Measurements from ENCODE around the gene OXT. TPM values are rescaled to one million over a fixed set of nuclear protein-coding genes. Genes with fewer than 3 reads are reported as not detected.

The OXT gene
- total RNA-seq, 2 donors from 2014 or later = not detected

GRCh38 chr20:3111507-3111906 lies 40.1 kb downstream of the OXT start:
- Histone ChIP-seq H3K27ac (no peak overlapping the region), H3K4me3 (no peak overlapping the region), H3K36me3 (replicated peaks in 1 of 2; ENCODE audit: insufficient read depth in 1 of 2, low read depth in 2 of 2) (peaks cover 0 to 2% of the 10 kb centered on the region in 2 donors), H3K27me3 (no peaks in the 10 kb centered on the region), H3K9me3 (no peaks in the 10 kb centered on the region), H3K4me1 (no peaks in the 10 kb centered on the region)
- no peak for ATAC-seq
- TF ChIP-seq CTCF (IDR thresholded peaks at IDR 0.05) (no peak), POLR2A (IDR thresholded peaks at IDR 0.05) (no peak)
- intact Hi-C loops (cut with DNase I) = loop anchor here (10.0 kb wide), 1 partner anchor 57 kb away; no protein-coding TSS in a partner anchor
- 89 to 90% methylated on average over 7 of the region's 7 CpGs for WGBS, 2 donors
- DNase-seq = no peak

GRCh38 chr20:3111995-3112394 lies 40.6 kb downstream of the OXT start:
- H3K4me3 ChIP-seq = no peak overlapping the region
- intact Hi-C loops (cut with DNase I) = loop anchor here (10.0 kb wide), 1 partner anchor 57 kb away; no protein-coding TSS in a partner anchor

GRCh38 chr20:3115190-3116107 lies 44.0 kb downstream of the OXT start:
- Histone ChIP-seq H3K27me3 (no peaks in the 10 kb centered on the region), H3K4me1 (peaks cover 7% of the 10 kb centered on the region), H3K4me3 (no peak overlapping the region), H3K27ac (no peak overlapping the region), H3K9me3 (no peaks in the 10 kb centered on the region), H3K36me3 (replicated peaks in 1 of 2; ENCODE audit: insufficient read depth in 1 of 2, low read depth in 2 of 2) (no peaks in the 10 kb centered on the region)
- DNase-seq = peak; percentile 20 to 51 (median 41)
- TF ChIP-seq CTCF (IDR thresholded peaks at IDR 0.05) (peak; percentile 31 to 82 (median 64)), POLR2A (IDR thresholded peaks at IDR 0.05) (no peak)
- intact Hi-C loops (cut with DNase I) = loop anchor here (10.0 kb wide), 1 partner anchor 61 kb away; no protein-coding TSS in a partner anchor
- WGBS, 2 donors = 45 to 48% methylated on average over 25 to 30 of the region's 30 CpGs
- ATAC-seq = peak; percentile 60

More at GRCh38 chr20:3111995-3112394, 40.6 kb downstream of the OXT start:
- Histone ChIP-seq H3K36me3 (replicated peaks in 1 of 2; ENCODE audit: insufficient read depth in 1 of 2, low read depth in 2 of 2) (peaks cover 0 to 2% of the 10 kb centered on the region in 2 donors), H3K9me3 (no peaks in the 10 kb centered on the region), H3K27me3 (no peaks in the 10 kb centered on the region), H3K27ac (no peak overlapping the region), H3K4me1 (no peaks in the 10 kb centered on the region)
- 95 to 96% methylated on average over 2 of the region's 2 CpGs for WGBS, 2 donors
- no peak for TF ChIP-seq CTCF (IDR thresholded peaks at IDR 0.05)
- TF ChIP-seq POLR2A (IDR thresholded peaks at IDR 0.05) = no peak
- DNase-seq = no peak
- ATAC-seq = no peak

GRCh38 chr20:3116341-3116740 lies 44.9 kb downstream of the OXT start:
- H3K36me3 ChIP-seq (replicated peaks in 1 of 2; ENCODE audit: insufficient read depth in 1 of 2, low read depth in 2 of 2) = peaks cover 0 to under 1% of the 10 kb centered on the region in 2 donors
- H3K27ac ChIP-seq = no peak overlapping the region
- DNase-seq (no peak), ATAC-seq (no peak)
- peaks cover 7% of the 10 kb centered on the region for H3K4me1 ChIP-seq
- TF ChIP-seq POLR2A (IDR thresholded peaks at IDR 0.05) = no peak
- TF ChIP-seq CTCF (IDR thresholded peaks at IDR 0.05) = no peak
- no peaks in the 10 kb centered on the region for H3K27me3 ChIP-seq
- 65 to 79% methylated on average over 4 of the region's 4 CpGs for WGBS, 2 donors
- H3K9me3 ChIP-seq = no peaks in the 10 kb centered on the region
- intact Hi-C loops (cut with DNase I) = loop anchor here (10.0 kb wide), 1 partner anchor 62 kb away; no protein-coding TSS in a partner anchor
- no peak overlapping the region for H3K4me3 ChIP-seq

All from body of pancreas (tissue), 4 donors.